Measurements from ENCODE around the gene PFN3. TPM values are rescaled to one million over a fixed set of nuclear protein-coding genes. Genes with fewer than 3 reads are reported as not detected.

PFN3 gene
- total RNA-seq, 2 experiments from 2014 or later: not detected

DNA sequence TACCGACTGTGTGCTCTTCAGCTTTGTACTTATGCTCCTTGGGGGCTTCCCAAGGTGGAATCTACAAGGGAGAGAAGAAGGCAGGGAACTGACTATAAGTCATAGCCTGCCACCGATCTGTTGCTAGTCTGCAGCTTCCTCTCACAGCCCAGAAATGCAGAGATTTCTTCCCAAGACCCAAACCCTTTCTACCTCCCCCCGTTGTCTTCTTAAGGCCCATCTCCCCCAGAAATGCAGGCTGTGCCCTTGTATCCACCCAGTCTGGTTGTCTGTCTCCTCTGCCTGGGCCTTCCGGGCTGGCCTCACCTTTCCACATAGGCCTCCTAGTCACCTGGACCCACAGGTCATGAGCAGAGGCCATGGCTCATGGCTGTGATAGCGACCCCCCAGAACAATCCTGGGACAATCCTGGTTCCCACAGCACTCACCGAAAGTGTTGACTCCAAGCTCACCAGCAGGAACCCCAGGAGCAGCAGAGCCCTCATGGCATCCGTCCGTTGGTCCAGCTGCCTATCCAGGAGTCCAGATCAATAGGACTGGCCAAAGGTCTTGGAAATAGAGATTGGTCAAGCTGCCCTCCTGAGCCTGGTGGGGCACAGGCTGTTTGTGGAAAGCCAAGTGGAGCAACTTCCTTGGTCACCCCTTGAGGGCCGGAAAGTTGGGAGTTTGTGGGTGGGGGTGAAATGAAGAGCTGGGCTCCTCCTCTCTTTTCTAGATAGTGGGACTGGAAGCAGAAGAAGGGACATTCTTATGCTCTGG is 8.8 kb upstream of the PFN3 start, which contains the start of gene F12:
F12 (minus strand) TSS at position 522 of the 759 bp plus-strand sequence; CDS start at position 485, 37 bp downstream.
- Mint-ChIP-seq H3K27ac (peak within 1 kb of the TSS; percentile 65), H3K4me1 (peaks cover 40% of the 10 kb centered on the region), H3K4me3 (peak within 1 kb of the TSS; percentile 2), H3K27me3 (peaks cover 1% of the 10 kb centered on the region), H3K9me3 (no peaks in the 10 kb centered on the region), H3K36me3 (peaks cover 3% of the 10 kb centered on the region)
- ATAC-seq (ENCODE audit: low read depth) (no peak), DNase-seq (no peak)
- POLR2A ChIA-PET: interaction anchor here (0.6 to 4.6 kb wide), 5 partner anchors 18 to 270 kb away, joined by 3 to 30 read pairs (median 3); partner anchors contain the start of genes GRK6 and PRR7

DNA sequence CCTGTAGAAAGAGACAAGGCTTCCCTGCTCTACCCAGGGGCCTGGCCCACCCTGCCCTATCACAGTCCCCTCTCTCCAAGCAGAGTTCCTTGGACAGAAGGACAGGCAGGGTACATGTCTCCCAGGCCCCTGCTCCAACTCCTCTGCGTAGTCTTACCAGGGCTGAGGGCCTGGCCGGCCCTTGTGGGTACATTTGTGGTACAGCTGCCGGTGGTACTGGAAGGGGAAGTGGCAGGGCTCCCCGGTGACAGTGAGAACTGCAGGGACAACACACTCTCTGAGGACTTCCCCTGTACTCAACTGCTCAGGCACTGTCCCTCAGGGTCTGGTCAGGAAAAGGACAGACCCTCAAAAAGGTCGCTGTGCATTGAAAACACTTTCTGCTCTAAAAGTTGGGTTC is 5.3 kb upstream of the PFN3 start:
- peak; percentile 48 for DNase-seq
- no peaks in the 10 kb centered on the region for H3K9me3 Mint-ChIP-seq
- H3K4me1 Mint-ChIP-seq: peaks cover 40% of the 10 kb centered on the region
- POLR2A ChIA-PET: interaction anchor here (2.7 to 5.5 kb wide), 4 partner anchors 24 to 49 kb away, joined by 19 to 145 read pairs (median 116); partner anchors contain the start of genes GRK6 and PRR7
- no peak overlapping the region for H3K27ac Mint-ChIP-seq
- peaks cover 22% of the 10 kb centered on the region for H3K27me3 Mint-ChIP-seq
- peaks cover 3% of the 10 kb centered on the region for H3K36me3 Mint-ChIP-seq
- no peak for ATAC-seq (ENCODE audit: low read depth)
- H3K4me3 Mint-ChIP-seq: peak overlapping the region; percentile 35

DNA sequence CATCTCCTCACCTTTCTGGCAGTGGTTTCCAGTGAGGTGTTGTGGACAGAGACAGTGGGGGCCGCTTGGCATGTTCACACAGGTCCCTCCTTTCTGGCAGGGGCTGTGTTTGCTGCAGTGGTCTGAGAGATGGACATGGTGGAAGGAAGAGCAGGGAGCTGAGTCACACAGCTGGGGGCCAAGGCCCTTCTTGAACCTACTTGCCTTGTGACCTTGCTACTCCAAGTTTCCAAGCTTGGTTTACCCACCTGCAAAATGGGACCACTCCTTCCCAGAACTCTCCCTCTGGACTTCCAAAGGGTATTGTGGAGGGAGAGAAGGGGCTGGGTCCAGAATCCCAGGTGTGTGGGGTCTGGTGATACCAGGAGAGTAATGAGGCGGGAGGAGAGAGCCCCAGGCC is 4.9 kb upstream of the PFN3 start:
- POLR2A ChIA-PET: interaction anchor here (0.5 to 5.5 kb wide), 8 partner anchors 16 to 92 kb away, joined by 3 to 145 read pairs (median 12); partner anchors contain the start of genes GRK6, PDLIM7 and PRR7

DNA sequence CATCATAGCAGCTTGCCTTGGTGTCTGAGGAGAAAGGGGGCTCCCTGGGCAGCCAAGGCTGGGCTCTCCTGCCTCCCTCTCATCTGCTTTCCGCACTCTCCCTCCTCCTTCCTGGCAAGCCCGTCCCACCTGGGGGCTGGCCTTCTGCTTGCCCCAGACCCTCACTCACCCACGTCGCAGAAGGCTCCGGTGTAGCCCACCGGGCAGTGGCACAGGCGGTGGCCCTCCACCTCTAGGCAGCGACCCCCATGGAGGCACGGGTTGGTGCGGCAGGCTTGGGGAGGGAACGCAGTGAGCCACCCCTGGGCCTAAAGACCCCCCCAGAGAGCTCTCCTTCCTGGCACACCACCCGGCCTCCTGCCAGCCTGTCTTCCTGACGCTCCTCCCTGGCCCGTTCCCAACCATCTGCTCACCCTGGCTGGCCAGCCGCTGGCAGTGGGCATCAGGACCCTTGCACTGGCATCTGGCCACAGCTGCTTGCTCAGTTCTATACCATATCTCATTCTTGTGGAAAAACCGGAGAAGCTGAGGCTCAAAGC is 4.2 kb upstream of the PFN3 start:
- peak overlapping the region; percentile 84 for H3K4me3 Mint-ChIP-seq
- H3K27me3 Mint-ChIP-seq: peaks cover 22% of the 10 kb centered on the region
- peak overlapping the region; percentile 76 for H3K27ac Mint-ChIP-seq
- DNase-seq: no peak
- no peak for ATAC-seq (ENCODE audit: low read depth)
- H3K36me3 Mint-ChIP-seq: no peaks in the 10 kb centered on the region
- POLR2A ChIA-PET: interaction anchor here (0.5 to 5.5 kb wide), 14 partner anchors 14 to 93 kb away, joined by 3 to 145 read pairs (median 8); partner anchors contain the start of genes GRK6, PDLIM7, PRR7 and RGS14
- H3K4me1 Mint-ChIP-seq: peaks cover 35% of the 10 kb centered on the region
- no peaks in the 10 kb centered on the region for H3K9me3 Mint-ChIP-seq

More for the DNA sequence above, 4.9 kb upstream of the PFN3 start:
- Mint-ChIP-seq H3K36me3 (no peaks in the 10 kb centered on the region), H3K4me3 (peak overlapping the region; percentile 84), H3K27ac (peak overlapping the region; percentile 76), H3K27me3 (peaks cover 22% of the 10 kb centered on the region), H3K9me3 (no peaks in the 10 kb centered on the region), H3K4me1 (peaks cover 35% of the 10 kb centered on the region)
- ATAC-seq (ENCODE audit: low read depth) (no peak), DNase-seq (no peak)

DNA sequence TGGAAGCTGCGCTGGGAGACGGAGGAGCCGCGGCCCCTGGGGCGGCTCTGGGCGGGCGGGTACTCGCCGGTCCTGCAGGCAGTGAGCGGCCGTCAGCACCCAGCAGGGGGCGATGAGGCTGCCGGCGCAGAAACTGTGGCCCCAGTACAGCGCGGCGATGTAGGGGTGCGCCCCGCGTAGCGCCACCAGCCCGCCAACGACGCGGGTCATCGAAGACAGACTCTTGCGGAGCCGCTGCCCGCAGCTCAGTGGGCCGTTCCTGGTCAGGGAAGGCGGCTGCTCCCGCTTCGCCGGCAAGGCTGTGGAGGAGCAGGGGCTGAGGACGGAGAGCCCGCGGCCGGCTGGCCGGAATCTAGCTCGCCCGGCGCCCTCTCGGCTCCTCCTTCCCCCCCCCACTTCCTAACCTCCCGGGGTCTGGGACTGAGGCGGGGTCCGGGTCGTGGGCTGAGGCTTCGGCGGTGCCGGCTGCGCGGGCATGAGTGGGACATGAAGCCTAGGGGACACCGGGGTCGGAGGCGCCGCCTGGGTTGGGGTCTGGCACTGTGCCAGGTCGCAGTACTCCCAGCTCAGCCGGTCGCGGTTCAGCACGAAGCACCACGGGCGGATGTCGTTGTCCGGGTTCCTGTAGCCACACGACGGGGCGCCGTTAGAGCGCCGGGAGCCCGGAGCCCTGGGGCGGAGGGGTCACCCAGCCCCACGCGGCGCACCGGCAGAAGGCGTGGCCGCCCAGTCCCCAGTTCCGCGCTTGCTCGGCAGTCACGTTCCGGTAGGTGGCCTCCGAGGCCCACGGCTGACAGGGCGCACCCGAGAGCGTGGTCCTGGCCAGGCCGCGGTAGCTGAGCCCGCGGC is 3.6 kb upstream of the PFN3 start:
- peak; percentile 89 for DNase-seq
- Mint-ChIP-seq H3K27me3 (peaks cover 22% of the 10 kb centered on the region), H3K4me3 (peak overlapping the region; percentile 84), H3K9me3 (no peaks in the 10 kb centered on the region), H3K36me3 (no peaks in the 10 kb centered on the region), H3K4me1 (peaks cover 35% of the 10 kb centered on the region), H3K27ac (peak overlapping the region; percentile 74)
- ATAC-seq (ENCODE audit: low read depth): peak; percentile 83
- POLR2A ChIA-PET: interaction anchor here (1.0 to 5.5 kb wide), 15 partner anchors 13 to 97 kb away, joined by 3 to 145 read pairs (median 8); partner anchors contain the start of genes GRK6, PDLIM7, PRR7 and RGS14

DNA sequence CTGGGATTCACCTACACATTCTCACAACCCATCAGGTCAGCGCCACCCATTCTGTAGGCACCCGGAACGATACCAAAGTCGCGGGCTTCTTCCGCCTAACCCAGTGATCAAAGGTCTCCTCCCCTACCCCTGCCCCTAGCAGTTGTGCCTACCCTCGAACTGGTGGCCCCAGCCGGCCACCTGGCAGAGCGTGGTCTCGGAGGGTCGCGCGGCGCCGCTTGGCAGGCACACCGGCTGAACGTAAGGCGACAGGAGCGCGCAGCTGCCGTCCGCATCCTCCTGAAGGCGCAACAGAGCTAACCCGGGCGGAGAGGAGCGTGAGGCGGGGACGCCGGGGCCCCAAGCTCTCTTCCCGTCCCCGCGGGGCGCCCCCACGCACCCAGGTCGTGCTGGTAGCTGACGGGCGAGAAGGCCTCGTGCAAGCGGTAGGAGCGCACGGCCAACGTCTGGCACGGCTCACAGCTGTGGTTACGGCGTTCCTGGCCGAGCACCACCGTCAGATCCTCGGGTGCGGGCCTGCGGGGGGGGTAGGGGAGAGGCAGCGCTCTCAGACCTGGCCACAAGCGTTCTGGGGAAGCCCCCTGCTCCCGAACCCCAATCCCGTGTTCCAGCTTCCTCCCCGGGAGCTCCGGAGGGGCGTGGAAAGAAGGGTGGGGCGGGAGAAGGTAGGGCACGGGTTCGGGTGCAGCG is 2.8 kb upstream of the PFN3 start:
- ATAC-seq (ENCODE audit: low read depth): peak; percentile 29
- Mint-ChIP-seq H3K36me3 (no peaks in the 10 kb centered on the region), H3K27ac (no peak overlapping the region), H3K4me3 (peak overlapping the region; percentile 84), H3K27me3 (peaks cover 27% of the 10 kb centered on the region), H3K9me3 (no peaks in the 10 kb centered on the region), H3K4me1 (peaks cover 37% of the 10 kb centered on the region)
- DNase-seq: no peak
- POLR2A ChIA-PET: interaction anchor here (0.8 to 5.5 kb wide), 12 partner anchors 13 to 98 kb away, joined by 3 to 145 read pairs (median 12); partner anchors contain the start of genes GRK6, PDLIM7, PRR7 and RGS14

DNA sequence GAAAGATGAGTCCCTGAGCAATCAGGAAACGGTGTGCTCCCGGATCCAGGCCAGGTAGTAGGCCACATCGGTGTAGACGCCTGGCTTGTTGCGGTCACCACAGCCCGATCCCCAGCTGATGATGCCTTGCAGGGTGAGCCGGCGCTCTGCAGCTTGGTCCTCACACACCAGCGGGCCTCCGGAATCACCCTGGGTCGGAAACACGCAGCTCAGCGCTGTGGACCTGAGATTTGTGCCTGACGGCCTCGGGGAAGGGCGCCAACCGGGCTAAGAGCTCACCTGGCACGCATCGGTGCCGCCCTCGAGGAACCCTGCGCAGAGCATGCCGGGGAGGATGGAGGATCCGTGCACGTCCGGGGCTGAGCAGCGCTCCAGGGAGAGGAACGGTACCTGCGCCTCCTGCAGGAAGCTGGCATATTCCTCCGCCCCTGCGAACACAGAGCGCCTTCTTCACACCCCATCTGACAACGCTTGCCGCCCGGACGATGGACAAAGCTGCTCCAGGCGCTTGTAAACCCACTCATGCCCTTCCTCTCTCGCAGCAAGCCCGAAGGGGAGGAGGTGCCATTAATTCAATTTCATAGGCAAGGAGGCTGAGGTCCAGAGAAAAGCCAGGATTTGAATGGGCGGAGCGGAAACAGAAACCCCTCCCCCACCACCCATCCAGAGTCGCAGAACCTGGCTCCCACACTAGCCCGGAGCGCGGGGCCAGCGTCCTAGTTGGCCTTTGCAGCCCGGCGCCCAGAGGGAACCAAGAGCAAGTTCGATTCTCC is 2.0 kb upstream of the PFN3 start:
- Mint-ChIP-seq H3K36me3 (no peaks in the 10 kb centered on the region), H3K4me1 (peaks cover 37% of the 10 kb centered on the region), H3K9me3 (no peaks in the 10 kb centered on the region), H3K27ac (no peak overlapping the region), H3K27me3 (peaks cover 30% of the 10 kb centered on the region), H3K4me3 (peak overlapping the region; percentile 84)
- DNase-seq: peak; percentile 71
- POLR2A ChIA-PET: interaction anchor here (0.8 to 5.5 kb wide), 11 partner anchors 12 to 104 kb away, joined by 3 to 145 read pairs (median 9); partner anchors contain the start of genes GRK6, PDLIM7, PRR7 and RGS14
- peak; percentile 37 for ATAC-seq (ENCODE audit: low read depth)

DNA sequence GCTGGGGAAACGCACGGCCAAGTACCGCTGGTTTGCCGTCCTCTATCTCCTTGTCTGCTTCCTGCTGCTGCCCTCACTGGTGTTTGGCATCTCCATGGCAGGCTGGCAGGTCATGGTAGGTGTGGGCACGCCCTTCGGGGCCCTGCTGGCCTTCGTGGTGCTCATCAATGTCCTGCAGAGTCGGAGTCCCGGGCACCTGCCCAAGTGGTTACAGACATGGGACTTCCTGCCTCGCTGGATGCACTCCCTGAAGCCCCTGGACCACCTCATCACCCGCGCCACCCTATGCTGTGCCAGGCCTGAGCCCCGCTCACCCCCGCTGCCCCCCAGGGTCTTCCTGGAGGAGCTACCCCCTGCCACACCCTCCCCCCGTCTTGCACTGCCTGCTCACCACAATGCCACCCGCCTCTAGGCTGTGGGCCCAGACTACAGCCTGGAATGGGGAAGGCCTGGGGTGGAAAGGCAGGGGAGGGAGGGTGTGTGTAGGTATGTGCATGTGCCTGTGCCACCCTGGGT is 2.5 kb downstream of the PFN3 start:
- Mint-ChIP-seq H3K27me3 (peaks cover 29% of the 10 kb centered on the region), H3K4me3 (no peak overlapping the region), H3K27ac (no peak overlapping the region), H3K4me1 (peaks cover 17% of the 10 kb centered on the region), H3K36me3 (no peaks in the 10 kb centered on the region), H3K9me3 (no peaks in the 10 kb centered on the region)
- POLR2A ChIA-PET: no interaction called here
- no peak for DNase-seq
- no peak for ATAC-seq (ENCODE audit: low read depth)

DNA sequence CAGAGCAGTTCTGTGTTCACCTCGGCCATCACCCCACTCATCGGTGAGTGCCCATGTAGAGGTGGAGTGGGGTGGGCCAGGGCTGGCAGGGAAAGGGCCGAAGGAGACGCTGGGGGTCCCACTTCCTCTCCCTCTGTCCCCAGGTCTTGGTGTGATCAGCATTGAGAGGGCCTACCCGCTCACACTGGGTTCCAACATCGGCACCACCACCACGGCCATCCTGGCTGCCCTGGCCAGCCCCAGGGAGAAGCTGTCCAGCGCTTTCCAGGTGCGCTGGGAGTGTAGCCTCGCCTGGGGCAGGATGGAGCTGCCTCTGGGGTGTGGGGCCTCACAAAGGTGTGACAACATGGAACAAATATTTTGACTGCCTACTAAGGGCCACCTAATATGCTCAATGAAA is 3.7 kb downstream of the PFN3 start:
- Mint-ChIP-seq H3K9me3 (no peaks in the 10 kb centered on the region), H3K27me3 (peaks cover 21% of the 10 kb centered on the region), H3K4me3 (no peak overlapping the region), H3K36me3 (no peaks in the 10 kb centered on the region), H3K4me1 (peaks cover 11% of the 10 kb centered on the region), H3K27ac (no peak overlapping the region)
- DNase-seq (no peak), ATAC-seq (ENCODE audit: low read depth) (no peak)
- POLR2A ChIA-PET: interaction anchor here (0.7 kb wide), 1 partner anchor 49 kb away, joined by 5 read pairs; no protein-coding TSS in a partner anchor

DNA sequence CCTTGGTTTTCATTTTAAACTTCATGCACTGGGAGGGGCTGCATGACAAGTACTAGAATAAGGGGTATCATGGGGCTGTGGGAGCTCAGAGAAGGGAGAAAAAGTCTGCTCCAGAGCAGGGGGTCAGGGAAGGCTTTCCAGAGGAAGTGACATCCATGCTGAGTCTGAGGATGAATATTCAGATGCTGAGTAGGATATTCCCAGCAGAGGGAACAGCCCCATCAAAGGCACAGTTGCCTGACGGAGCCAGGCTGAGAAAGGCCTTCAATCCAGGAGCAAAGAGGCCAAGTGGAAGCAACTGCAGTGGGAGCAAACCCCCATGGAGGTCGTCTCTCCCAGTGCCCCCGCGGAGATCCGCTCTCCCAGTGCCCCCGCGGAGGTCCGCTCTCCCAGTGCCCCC is 4.4 kb downstream of the PFN3 start:
- POLR2A ChIA-PET: no interaction called here
- Mint-ChIP-seq H3K4me3 (no peak overlapping the region), H3K9me3 (no peaks in the 10 kb centered on the region), H3K36me3 (no peaks in the 10 kb centered on the region), H3K4me1 (peaks cover 13% of the 10 kb centered on the region), H3K27me3 (peaks cover 13% of the 10 kb centered on the region), H3K27ac (no peak overlapping the region)
- DNase-seq: no peak
- ATAC-seq (ENCODE audit: low read depth): no peak

DNA sequence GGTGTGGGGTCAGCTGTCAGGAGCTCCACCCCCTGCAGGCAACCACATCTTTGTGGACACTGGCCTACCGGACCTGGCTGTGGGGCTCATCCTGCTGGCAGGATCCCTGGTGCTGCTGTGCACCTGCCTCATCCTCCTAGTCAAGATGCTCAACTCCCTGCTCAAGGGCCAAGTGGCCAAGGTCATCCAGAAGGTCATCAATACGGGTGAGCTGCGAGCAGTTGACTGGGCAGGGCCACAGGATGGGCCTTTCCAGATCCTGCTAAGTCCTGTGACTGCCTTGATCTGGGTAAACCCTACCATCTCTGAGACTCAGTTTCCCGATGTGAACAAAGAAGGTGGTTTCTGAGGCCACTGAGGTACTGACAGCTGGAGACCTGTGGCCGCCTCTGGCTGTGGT is 6.5 kb downstream of the PFN3 start:
- ATAC-seq (ENCODE audit: low read depth): no peak
- Mint-ChIP-seq H3K27me3 (peaks cover 11% of the 10 kb centered on the region), H3K9me3 (no peaks in the 10 kb centered on the region), H3K36me3 (no peaks in the 10 kb centered on the region), H3K4me3 (no peak overlapping the region), H3K27ac (no peak overlapping the region), H3K4me1 (peaks cover 30% of the 10 kb centered on the region)
- POLR2A ChIA-PET: interaction anchor here (0.6 to 0.8 kb wide), 2 partner anchors 51 to 52 kb away, joined by 4 read pairs; partner anchors contain the start of gene PRR7
- no peak for DNase-seq
